ENCODE measurements around the gene CACNG4.

CACNG4 gene

DNA sequence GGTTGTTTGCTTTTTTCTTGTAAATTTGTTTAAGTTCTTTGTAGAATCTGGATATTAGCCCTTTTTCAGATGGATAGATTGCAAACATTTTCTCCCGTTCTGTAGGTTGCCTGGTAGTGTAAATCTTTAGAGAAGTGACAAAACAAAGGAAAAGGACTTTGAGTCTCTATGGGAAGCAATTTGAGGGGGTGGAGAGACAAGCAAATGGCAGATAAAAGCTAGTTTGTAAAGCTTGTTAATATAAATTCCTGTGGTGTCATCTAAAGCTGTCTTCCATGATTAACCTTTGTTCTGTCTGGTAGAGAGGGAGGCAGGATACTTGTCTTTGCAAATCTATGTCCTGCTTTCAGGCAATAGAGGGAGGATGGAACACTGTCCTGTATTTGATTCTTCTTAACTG lies 40.6 kb upstream of the CACNG4 start:
- TF ChIP-seq, protein P1, sequence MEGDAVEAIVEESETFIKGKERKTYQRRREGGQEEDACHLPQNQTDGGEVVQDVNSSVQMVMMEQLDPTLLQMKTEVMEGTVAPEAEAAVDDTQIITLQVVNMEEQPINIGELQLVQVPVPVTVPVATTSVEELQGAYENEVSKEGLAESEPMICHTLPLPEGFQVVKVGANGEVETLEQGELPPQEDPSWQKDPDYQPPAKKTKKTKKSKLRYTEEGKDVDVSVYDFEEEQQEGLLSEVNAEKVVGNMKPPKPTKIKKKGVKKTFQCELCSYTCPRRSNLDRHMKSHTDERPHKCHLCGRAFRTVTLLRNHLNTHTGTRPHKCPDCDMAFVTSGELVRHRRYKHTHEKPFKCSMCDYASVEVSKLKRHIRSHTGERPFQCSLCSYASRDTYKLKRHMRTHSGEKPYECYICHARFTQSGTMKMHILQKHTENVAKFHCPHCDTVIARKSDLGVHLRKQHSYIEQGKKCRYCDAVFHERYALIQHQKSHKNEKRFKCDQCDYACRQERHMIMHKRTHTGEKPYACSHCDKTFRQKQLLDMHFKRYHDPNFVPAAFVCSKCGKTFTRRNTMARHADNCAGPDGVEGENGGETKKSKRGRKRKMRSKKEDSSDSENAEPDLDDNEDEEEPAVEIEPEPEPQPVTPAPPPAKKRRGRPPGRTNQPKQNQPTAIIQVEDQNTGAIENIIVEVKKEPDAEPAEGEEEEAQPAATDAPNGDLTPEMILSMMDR (IDR thresholded peaks at IDR 0.05; ENCODE audit: low read depth, low read length), result no peak
- DNase-seq (ENCODE audit: extremely low read depth, low read depth), result no peak

DNA sequence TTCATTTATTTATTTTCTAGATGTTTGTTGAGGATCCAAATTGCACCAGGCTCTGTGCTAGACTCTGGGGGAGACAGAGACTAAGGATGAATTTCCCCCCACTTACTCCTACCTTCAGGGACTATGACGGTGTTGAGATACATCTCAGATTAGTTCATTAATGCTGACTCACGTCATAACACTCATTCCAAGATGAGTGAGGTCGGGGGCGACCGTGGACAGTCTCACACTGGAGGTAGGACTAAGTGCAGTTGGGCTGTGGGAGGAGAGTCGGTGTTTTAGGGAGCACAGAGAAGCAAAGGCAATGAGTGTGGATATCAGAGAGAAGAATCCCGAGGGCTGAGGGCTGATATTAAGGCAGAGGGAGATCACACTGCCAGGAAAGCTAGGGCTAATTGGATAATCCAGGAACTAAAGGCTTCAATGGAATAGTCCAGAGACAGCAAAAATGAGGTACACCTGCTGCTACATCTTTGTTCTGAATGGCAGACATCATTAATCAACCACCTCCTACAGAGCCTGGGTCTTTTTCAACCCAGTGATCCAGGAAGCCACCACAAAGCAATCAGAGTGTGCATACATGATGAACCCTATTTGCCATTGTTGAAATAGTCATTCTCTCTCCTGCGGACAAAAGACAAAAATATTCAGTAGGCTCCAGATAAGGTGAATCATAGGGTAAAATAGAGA lies 38.6 kb upstream of the CACNG4 start:
- TF ChIP-seq, protein P1 (IDR thresholded peaks at IDR 0.05; ENCODE audit: low read depth, low read length), result no peak
- no peak for DNase-seq (ENCODE audit: extremely low read depth, low read depth)

DNA sequence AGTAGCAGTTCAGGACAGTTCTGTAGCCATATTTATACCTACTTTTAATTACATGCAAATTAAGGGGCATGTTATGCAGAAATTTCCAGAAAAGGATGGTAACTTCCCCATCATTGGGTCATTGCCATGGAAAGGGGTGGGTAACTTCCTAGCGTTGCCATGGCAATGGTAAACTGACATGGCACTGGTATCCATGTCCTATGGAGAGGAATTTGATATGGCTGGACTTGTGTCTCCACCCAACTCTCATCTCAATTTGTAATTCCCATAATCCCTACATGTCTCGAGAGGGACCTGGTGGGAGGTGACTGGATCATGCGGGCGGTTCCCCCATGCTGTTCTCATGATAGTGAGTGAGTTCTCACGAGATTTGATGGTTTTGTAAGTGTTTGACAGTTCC lies 35.6 kb upstream of the CACNG4 start:
- no peak for DNase-seq (ENCODE audit: extremely low read depth, low read depth)
- TF ChIP-seq, protein P1 (IDR thresholded peaks at IDR 0.05; ENCODE audit: low read depth, low read length), result no peak

DNA sequence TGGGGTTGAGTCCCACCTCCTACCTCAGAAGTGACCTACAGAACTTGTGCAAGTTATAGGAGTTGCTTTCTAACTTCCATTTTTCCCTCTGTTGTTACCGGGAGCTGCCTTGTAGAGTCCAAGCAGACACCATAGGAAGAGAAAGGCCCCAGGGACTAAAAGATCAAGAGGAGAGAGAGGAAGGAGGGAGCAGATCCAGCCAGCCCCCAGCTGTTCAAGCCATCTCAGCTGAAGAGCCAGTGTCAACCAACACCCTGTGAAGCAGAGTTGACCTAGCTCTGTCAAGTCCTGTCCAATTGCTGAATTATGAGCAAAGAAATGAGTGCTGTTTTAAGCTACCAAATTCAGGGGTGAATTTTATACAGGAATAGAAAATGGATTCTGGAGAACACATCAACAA lies 34.9 kb upstream of the CACNG4 start:
- TF ChIP-seq, protein P1 (IDR thresholded peaks at IDR 0.05; ENCODE audit: low read depth, low read length), result no peak
- DNase-seq (ENCODE audit: extremely low read depth, low read depth), result no peak

DNA sequence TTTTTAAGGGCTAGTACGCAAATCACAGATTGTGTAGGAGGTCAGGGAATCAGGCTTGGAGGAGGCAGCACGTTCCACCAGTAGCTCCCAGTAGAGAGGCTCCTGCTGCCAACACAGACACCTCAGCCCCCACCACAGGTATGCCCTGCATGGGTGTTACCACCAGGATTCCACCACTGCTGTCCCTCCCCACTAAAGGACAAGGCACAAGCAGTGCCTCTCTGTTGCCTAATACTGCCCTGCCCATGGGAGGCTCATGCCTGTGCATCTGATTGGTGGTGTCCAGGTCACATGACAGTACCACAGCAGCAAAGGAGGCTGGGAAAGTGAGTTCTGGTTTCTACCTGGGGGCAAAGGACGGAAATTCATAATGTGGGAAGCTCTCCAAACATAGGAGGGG lies 33.6 kb upstream of the CACNG4 start:
- no peak for DNase-seq (ENCODE audit: extremely low read depth, low read depth)
- TF ChIP-seq, protein P1 (IDR thresholded peaks at IDR 0.05; ENCODE audit: low read depth, low read length), result no peak

GRCh38 chr17:66932311-66932710 lies 32.2 kb upstream of the CACNG4 start:
- no peak for DNase-seq (ENCODE audit: extremely low read depth, low read depth)
- TF ChIP-seq, protein P1 (IDR thresholded peaks at IDR 0.05; ENCODE audit: low read depth, low read length), result no peak

GRCh38 chr17:66934040-66934439 lies 30.5 kb upstream of the CACNG4 start:
- DNase-seq (ENCODE audit: extremely low read depth, low read depth), result no peak
- TF ChIP-seq, protein P1 (IDR thresholded peaks at IDR 0.05; ENCODE audit: low read depth, low read length), result no peak
